IPS-11a (cell line): ENCODE measurements around the gene KDSR.
A peak's percentile ranks its signal among the peaks of the same experiment; 100 is the strongest.
"Not testable (repeated sequence)": the region's sequence is repeated elsewhere in the genome, so short reads cannot be mapped to it uniquely, and the experiment has no call there.

Source experiments
- H3K4me3 ChIP-seq: one replicate; pipeline ENCODE4 v1.5.1; 2013; ENCODE audit warnings: low read depth, low read length, control low read depth

KDSR gene

GRCh38 chr18:63366213-63367052 lies 573 bp downstream of the KDSR start:
- H3K4me3 ChIP-seq, result peak overlapping the region; percentile 83

GRCh38 chr18:63365876-63366212 lies 1.2 kb downstream of the KDSR start:
- peak overlapping the region; percentile 83 for H3K4me3 ChIP-seq

- no peak overlapping the region for H3K4me3 ChIP-seq
These were observed 3.1 kb downstream of the KDSR start for GRCh38 chr18:63363951-63364350.

- H3K4me3 ChIP-seq, result not testable (repeated sequence)
These were observed 3.6 kb downstream of the KDSR start for GRCh38 chr18:63363420-63363819.

GRCh38 chr18:63356272-63356896 lies 10.6 kb downstream of the KDSR start:
- H3K4me3 ChIP-seq, result no peak overlapping the region

GRCh38 chr18:63350230-63350629 lies 16.8 kb downstream of the KDSR start:
- H3K4me3 ChIP-seq, result no peak overlapping the region

GRCh38 chr18:63348508-63349136 lies 18.4 kb downstream of the KDSR start:
- no peak overlapping the region for H3K4me3 ChIP-seq

GRCh38 chr18:63346480-63347183 lies 20.4 kb downstream of the KDSR start:
- no peak overlapping the region for H3K4me3 ChIP-seq

- H3K4me3 ChIP-seq, result no peak overlapping the region
These were observed 21.0 kb downstream of the KDSR start for GRCh38 chr18:63346031-63346430.

- H3K4me3 ChIP-seq, result no peak overlapping the region
These were observed 22.1 kb downstream of the KDSR start for GRCh38 chr18:63344918-63345317.

GRCh38 chr18:63344263-63344662 lies 22.7 kb downstream of the KDSR start:
- H3K4me3 ChIP-seq, result no peak overlapping the region

GRCh38 chr18:63342206-63342605 lies 24.8 kb downstream of the KDSR start:
- no peak overlapping the region for H3K4me3 ChIP-seq

GRCh38 chr18:63339920-63340484 lies 27.0 kb downstream of the KDSR start:
- H3K4me3 ChIP-seq, result no peak overlapping the region

- H3K4me3 ChIP-seq, result no peak overlapping the region
These were observed 30.5 kb downstream of the KDSR start for GRCh38 chr18:63336366-63337099.

- no peak overlapping the region for H3K4me3 ChIP-seq
These were observed 35.9 kb downstream of the KDSR start for GRCh38 chr18:63331105-63331504.

- H3K4me3 ChIP-seq, result no peak overlapping the region
These were observed 37.4 kb downstream of the KDSR start for GRCh38 chr18:63329431-63330145.

- H3K4me3 ChIP-seq, result no peak overlapping the region
These were observed 41.0 kb downstream of the KDSR start for GRCh38 chr18:63326011-63326410.

GRCh38 chr18:63325086-63325686 lies 41.8 kb downstream of the KDSR start:
- H3K4me3 ChIP-seq, result no peak overlapping the region

- no peak overlapping the region for H3K4me3 ChIP-seq
These were observed 43.9 kb downstream of the KDSR start for GRCh38 chr18:63322908-63323634.
